ENCODE data around the gene ARIH1.

GRCh38 chr15:72564091-72564490, 90.0 kb downstream of the ARIH1 start:
- TF ChIP-seq, protein P1, sequence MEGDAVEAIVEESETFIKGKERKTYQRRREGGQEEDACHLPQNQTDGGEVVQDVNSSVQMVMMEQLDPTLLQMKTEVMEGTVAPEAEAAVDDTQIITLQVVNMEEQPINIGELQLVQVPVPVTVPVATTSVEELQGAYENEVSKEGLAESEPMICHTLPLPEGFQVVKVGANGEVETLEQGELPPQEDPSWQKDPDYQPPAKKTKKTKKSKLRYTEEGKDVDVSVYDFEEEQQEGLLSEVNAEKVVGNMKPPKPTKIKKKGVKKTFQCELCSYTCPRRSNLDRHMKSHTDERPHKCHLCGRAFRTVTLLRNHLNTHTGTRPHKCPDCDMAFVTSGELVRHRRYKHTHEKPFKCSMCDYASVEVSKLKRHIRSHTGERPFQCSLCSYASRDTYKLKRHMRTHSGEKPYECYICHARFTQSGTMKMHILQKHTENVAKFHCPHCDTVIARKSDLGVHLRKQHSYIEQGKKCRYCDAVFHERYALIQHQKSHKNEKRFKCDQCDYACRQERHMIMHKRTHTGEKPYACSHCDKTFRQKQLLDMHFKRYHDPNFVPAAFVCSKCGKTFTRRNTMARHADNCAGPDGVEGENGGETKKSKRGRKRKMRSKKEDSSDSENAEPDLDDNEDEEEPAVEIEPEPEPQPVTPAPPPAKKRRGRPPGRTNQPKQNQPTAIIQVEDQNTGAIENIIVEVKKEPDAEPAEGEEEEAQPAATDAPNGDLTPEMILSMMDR (IDR thresholded peaks at IDR 0.05) = no peak
- no peak for TF ChIP-seq EZH2 (IDR thresholded peaks at IDR 0.05; ENCODE audit: borderline replicate concordance, insufficient read depth, low read depth, low read length, poor library complexity, severe bottlenecking)

Data from B cell (primary cell).